Measurements from ENCODE around the gene SLC24A3. TPM values are rescaled to one million over a fixed set of nuclear protein-coding genes. Genes with fewer than 3 reads are reported as not detected.

SLC24A3 gene
- 1 to 10 TPM; 3.0 to 4.5 (median 3.1) TPM for polyA plus RNA-seq (ENCODE audit: insufficient read length in 3 of 3)
- long read RNA-seq, donor 1, result 0 reads
- long read RNA-seq, donor 2, result 0 reads
- long read RNA-seq, donor 3, result 0 reads
- long read RNA-seq, donor 4, result 0 reads
- long read RNA-seq, donor 5, result 0 reads
- long read RNA-seq, donor 6, result 0 reads
- long read RNA-seq, donor 7, partial matches to known transcripts, result 0 of 1 reads
- long read RNA-seq, donor 7, other reads (novel, unspliced or antisense), result 0 of 1 reads
- long read RNA-seq, donor 8, result 0 reads
- long read RNA-seq, donor 9, result 0 reads
- long read RNA-seq, donor 10, result 0 reads
- long read RNA-seq, donor 11, result 0 reads
- long read RNA-seq, donor 12, result 0 reads
- long read RNA-seq, donor 13, result 0 reads
- long read RNA-seq, donor 14, result 0 reads
- long read RNA-seq, donor 15, result 0 reads
- long read RNA-seq, donor 16, result 0 reads

GRCh38 chr20:19212469-19212815 lies at the start of gene SLC24A3:
Gene SLC24A3, plus strand, starts transcription at chr20:19212642.
- DNase-seq, result peak; percentile 33

- no peak for DNase-seq
Observed at GRCh38 chr20:19170148-19170547, 42.3 kb upstream of the SLC24A3 start.

GRCh38 chr20:19172637-19173036 lies 39.8 kb upstream of the SLC24A3 start:
- DNase-seq, result no peak

GRCh38 chr20:19176470-19177052 lies 35.9 kb upstream of the SLC24A3 start:
- no peak for DNase-seq

DNA sequence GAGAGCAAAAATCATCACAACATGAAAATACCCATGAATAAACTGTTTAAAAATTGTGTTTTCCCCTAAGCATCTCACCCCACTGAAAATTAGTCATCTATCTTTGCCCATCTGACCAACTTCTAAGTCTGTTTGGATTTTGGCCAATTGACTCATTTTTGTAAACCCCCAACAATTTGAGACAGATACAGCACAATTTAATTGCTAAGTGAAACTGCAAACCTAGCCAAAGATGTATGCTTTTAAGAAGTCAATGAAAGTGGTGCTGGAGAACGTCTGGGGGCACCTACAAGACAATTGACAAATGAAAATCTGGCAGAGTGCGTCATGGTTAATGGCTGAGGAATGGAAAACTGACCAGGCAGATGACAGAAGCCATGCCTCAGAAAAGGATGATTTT lies 30.9 kb upstream of the SLC24A3 start:
- DNase-seq, result no peak

- DNase-seq, result no peak
Observed at GRCh38 chr20:19185083-19185482, 27.4 kb upstream of the SLC24A3 start.

GRCh38 chr20:19193349-19193748 lies 19.1 kb upstream of the SLC24A3 start:
- DNase-seq, result no peak

DNA sequence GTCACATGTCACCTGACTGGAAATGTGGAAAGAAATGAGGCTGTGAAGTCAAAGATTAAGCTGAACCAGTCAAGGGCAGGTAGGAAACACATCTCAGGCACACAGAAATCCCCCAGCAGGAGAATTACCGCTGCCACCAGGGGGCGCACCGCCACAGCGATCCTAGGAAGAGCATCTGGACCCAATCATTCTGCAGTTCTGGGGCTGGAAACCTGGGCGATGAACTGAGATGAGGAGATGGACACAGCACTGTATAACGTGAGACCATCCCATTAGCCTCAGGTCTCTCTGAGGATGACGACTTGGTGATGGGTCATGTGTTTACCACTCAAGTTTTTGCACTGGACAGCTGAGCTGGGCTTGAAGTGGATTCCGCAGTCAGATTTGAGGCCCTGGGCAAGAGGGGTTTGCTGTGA lies 6.5 kb upstream of the SLC24A3 start:
- DNase-seq, result peak; percentile 37

GRCh38 chr20:19207541-19207940 lies 4.9 kb upstream of the SLC24A3 start:
- no peak for DNase-seq

GRCh38 chr20:19210391-19211155 lies 1.9 kb upstream of the SLC24A3 start:
- no peak for DNase-seq

DNA sequence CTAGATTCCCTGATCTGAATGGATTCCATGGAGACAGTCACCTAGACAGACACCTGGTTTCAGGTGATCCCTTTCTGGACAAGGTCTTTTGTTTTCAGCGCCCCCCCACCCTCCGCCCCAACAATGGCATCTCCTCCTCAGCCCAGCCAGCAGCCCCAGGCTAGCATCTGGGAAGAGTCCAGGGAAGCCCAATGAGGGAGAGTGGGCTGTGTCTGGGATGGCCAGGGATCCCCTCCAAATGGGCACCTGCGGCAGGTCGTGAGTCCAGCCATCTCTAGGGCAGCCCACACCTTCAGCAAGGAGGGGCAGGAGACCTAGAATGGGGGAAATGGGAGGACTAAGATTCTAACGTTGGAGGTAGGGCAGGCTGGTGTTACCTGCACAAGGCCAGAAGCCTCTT lies 1.2 kb upstream of the SLC24A3 start:
- DNase-seq, result no peak

- DNase-seq, result peak; percentile 40
Observed at GRCh38 chr20:19211661-19212468, 577 bp upstream of the SLC24A3 start.

DNA sequence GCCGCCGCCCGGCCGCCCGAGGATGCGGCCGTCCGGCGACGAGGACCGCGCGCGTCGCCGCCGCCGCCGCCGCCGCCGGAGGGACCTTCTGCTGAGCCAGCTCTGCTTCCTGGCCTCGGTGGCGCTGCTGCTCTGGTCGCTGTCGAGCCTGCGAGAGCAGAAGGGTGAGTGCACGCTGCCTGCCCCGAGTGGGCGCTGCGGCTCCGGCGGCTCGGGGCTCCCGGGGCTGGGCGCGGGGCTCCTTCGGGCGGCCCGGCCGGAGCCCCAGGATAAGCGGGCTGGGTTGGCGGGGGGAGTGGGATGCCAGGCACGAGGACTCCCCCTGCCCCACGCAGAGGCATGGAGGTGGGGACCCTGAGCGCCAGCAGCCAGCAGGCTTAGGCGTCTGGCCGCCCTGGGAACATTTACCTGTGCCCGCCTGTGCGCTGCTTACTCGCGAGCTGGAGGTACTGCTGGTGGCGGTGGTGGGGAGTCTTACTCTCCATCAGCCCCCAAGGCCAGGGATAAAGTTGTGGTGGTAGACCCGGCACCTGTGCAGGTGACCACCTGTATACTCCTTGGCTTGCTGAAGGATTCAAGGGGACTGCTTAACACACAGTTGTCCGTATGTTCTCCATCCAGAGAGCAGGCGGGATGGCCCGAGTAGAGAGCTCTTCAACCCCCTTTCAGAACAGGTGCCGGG lies 520 bp downstream of the SLC24A3 start:
- DNase-seq, result peak; percentile 70

DNA sequence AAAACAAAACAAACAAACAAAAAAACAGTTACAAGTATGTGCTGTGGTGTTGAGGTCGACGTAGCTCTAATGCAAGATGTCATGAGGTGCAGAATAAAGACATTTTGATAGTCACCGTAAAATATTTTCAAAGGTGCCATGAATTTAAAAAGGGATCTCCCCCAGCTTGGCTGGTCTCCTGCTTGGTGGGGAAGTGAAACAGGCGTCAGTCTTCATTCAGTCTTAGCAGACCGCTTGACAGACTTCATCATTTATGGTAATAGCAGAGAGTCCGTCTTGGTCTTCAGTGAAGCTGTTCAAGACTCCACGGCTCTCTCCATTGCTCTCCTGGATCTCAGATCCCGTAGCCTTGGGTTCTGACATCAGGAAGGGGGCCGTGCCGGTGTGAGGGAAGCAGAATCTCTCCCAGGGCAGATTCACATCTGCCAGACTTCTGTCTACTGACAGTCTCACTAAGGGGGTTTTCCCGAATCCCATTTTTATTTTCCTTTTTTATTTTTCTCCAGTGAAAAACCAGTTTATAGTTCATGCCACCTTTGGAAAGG lies 1.6 kb downstream of the SLC24A3 start:
- no peak for DNase-seq

GRCh38 chr20:19218411-19218810 lies 6.0 kb downstream of the SLC24A3 start:
- no peak for DNase-seq

DNA sequence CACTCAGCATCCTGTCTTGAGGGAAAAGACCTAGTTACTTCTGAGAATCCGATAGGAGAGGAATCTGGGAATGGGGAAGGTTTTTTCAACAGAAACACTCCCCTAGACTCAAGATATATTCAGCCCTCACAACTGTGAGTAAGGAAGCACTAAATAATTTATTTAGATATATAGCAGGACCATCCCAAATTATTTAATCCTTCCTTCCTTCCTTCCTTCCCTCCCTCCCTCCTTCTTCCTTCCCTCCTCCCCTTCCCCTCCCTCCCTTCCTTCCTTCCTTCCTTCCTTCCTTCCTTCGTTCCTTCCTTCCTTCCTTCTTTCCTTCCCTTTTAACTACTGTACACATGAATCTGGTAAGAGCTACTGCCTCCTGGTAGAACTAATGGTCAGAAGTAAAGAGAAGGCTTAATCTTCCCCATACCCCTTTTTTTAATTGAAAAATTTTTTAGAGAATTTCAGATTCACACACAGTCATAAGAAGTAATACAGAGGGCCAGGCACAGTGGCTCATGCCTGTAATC lies 10.1 kb downstream of the SLC24A3 start:
- no peak for DNase-seq

DNA sequence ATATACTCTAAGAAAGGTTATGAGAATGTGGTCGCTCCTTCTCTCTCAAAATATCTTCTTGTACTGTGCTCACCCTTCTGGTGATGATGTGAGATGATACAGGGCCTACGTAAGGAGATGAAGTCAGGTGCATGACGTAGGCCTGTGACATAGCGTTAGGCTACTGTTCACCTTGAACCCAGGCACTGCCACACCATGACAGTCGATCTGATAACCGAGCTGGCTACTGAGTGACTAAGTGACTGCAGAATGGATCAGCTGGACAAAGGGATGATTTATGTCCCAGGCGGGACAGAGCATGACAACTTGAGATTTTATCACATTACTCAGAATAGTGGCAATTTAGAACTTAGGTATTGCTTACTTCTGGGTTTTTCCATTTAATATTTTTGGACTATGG lies 11.2 kb downstream of the SLC24A3 start:
- DNase-seq, result no peak

DNA sequence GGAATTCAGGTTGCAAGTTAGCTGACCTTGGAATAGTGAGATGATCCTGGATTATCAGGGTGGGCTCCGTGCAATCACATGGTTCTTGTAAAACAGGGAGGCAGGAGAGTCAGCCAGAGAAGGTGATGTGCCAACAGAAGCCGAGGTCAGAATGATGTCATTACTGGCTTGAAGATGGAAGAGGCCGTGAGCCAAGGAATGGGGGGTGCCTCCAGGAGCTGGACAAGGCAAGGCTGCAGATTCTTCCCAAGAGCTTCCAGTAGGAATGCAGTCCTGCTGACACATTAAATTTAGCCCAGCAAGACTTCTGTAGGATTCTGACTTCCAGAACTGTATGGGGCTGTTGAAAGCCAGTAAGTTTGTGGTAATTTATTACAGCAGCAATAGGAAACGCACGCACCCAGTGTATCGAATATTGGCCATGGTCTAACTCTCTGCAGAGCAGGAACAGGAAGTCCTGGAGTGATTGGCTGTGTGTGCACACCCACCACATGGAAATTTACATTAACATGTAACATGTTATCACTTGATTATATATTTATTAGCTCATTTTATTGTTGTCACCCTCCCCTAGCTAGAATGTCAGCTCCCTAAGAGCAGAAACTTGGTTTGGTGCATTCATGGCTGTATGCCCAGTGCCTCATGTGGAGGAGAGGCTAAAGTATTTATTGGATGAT lies 19.1 kb downstream of the SLC24A3 start:
- DNase-seq, result no peak

GRCh38 chr20:19232997-19233794 lies 20.8 kb downstream of the SLC24A3 start:
- DNase-seq, result no peak
